ENCODE data around the gene PEX11G.

PEX11G gene

GRCh38 chr19:7427944-7428343 lies 60.9 kb downstream of the PEX11G start:
- DNase-seq = no peak

GRCh38 chr19:7426986-7427385 lies 61.8 kb downstream of the PEX11G start:
- no peak for DNase-seq

Measured in stimulated activated CD4-positive, alpha-beta T cell treated with anti-CD3 and anti-CD28 coated beads, Interleukin-4, amount 100 ng/mL, for 4 hours (primary cell).